SK-N-SH (cell line): ENCODE data around the gene ATG16L1. TPM values are rescaled to one million over a fixed set of nuclear protein-coding genes. Genes with fewer than 3 reads are reported as not detected.
"Not testable (repeated sequence)": the region's sequence is repeated elsewhere in the genome, so short reads cannot be mapped to it uniquely, and the experiment has no call there.

Source experiments
- CTCF ChIA-PET: fragments of 300-600, 350-600 bp; formaldehyde crosslinking; extraction: SDS; loops from one replicate; lab custom pipeline; 2021; lab: Yijun Ruan, JAX
- POLR2A ChIA-PET: fragments of 350-600 bp; sonication (Branson Sonifier 250); formaldehyde crosslinking; extraction: SDS; loops from one replicate; lab custom pipeline; 2020; ENCODE audit warnings: antibody characterized with exemption, inconsistent platforms; lab: Yijun Ruan, JAX
- DNase-seq: peaks from one replicate; pipeline ENCODE4 v3.0.0; 2012
- H2AFZ ChIP-seq: fragments of 200-600 bp; sonication (generic); 2 replicates; pipeline ENCODE4 v1.8.1; 2016; ENCODE audit warnings: antibody characterized with exemption, mild to moderate bottlenecking, low read depth
- H3F3A ChIP-seq: fragments of 200-600 bp; sonication (generic); replicated peaks from 2 replicates; pipeline ENCODE3; 2016; ENCODE audit warnings: antibody characterized with exemption, mild to moderate bottlenecking; ENCODE audit not compliant: insufficient read depth
- H3K27ac ChIP-seq, 2 experiments: fragments of 200-500 bp in 1 of 2; fragments of 200-600 bp in 1 of 2; sonication (Bioruptor generic) in 1 of 2; sonication (generic), shearing (Covaris generic) in 1 of 2; 2 replicates each; pipeline versions ENCODE4 v1.5.1 to v1.6.1; 2014 to 2016; ENCODE audit warnings: low read depth in 2 of 2, inconsistent platforms in 1 of 2, low read length in 1 of 2, mild to moderate bottlenecking in 1 of 2, mixed read lengths in 1 of 2
- H3K27me3 ChIP-seq: fragments of 200-600 bp; sonication (generic), shearing (Covaris generic); 2 replicates; pipeline ENCODE4 v1.6.1; 2016; ENCODE audit warnings: mixed run types; ENCODE audit not compliant: insufficient read depth
- H3K36me3 ChIP-seq, 2 experiments: fragments of 200-500 bp in 1 of 2; fragments of 200-600 bp in 1 of 2; sonication (Bioruptor generic) in 1 of 2; sonication (generic) in 1 of 2; replicated peaks in 1 of 2; 2 replicates each; pipeline versions ENCODE3 to v1.5.1; 2014 to 2016; ENCODE audit warnings: low read length in 1 of 2, mild to moderate bottlenecking in 1 of 2; ENCODE audit not compliant: insufficient read depth in 2 of 2, control insufficient read depth in 1 of 2
- H3K4me1 ChIP-seq, 2 experiments: fragments of 200-500 bp in 1 of 2; fragments of 200-600 bp in 1 of 2; sonication (Bioruptor generic) in 1 of 2; sonication (generic), shearing (Covaris generic) in 1 of 2; 2 replicates each; pipeline versions ENCODE4 v1.5.1 to v1.6.1; 2014 to 2016; ENCODE audit warnings: low read depth in 1 of 2, low read length in 1 of 2, mixed run types in 1 of 2; ENCODE audit not compliant: insufficient read depth in 2 of 2, control insufficient read depth in 1 of 2
- H3K4me2 ChIP-seq: fragments of 200-600 bp; sonication (generic), shearing (Covaris generic); 2 replicates; pipeline ENCODE4 v1.6.1; 2017; ENCODE audit warnings: mixed run types
- H3K4me3 ChIP-seq, 2 experiments: fragments of 200-500 bp in 1 of 2; fragments of 200-600 bp in 1 of 2; sonication (Bioruptor generic) in 1 of 2; sonication (generic), shearing (Covaris generic) in 1 of 2; 2 replicates each; pipeline versions ENCODE4 v1.5.1 to v1.8.1; 2014 to 2016; ENCODE audit warnings: low read depth in 2 of 2, inconsistent platforms in 1 of 2, low read length in 1 of 2, mild to moderate bottlenecking in 1 of 2, mixed read lengths in 1 of 2, moderate library complexity in 1 of 2
- H3K79me2 ChIP-seq: fragments of 200-600 bp; sonication (generic); 2 replicates; pipeline ENCODE4 v1.8.1; 2017; ENCODE audit warnings: mild to moderate bottlenecking; ENCODE audit not compliant: insufficient read depth
- H3K9ac ChIP-seq: fragments of 200-600 bp; sonication (generic); 2 replicates; pipeline ENCODE4 v1.6.1; 2017; ENCODE audit warnings: mixed run types
- H3K9me2 ChIP-seq: fragments of 200-600 bp; sonication (generic); 2 replicates; pipeline ENCODE4 v1.6.1; 2017; ENCODE audit warnings: mixed run types
- H3K9me3 ChIP-seq: fragments of 200-600 bp; sonication (generic); 2 replicates; pipeline ENCODE4 v1.6.1; 2017; ENCODE audit warnings: mixed run types, mild to moderate bottlenecking, moderate library complexity
- H4K20me1 ChIP-seq: fragments of 200-600 bp; sonication (generic); 2 replicates; pipeline ENCODE4 v1.6.1; 2017; ENCODE audit warnings: mild to moderate bottlenecking, mixed run types; ENCODE audit not compliant: insufficient read depth
- EZH2phosphoT487 ChIP-seq: fragments of 200-600 bp; sonication (generic); IDR thresholded peaks from 2 replicates; pipeline ENCODE4 v1.6.1; 2017; ENCODE audit warnings: low read depth, mixed run types, mild to moderate bottlenecking, antibody characterized with exemption, moderate library complexity, borderline replicate concordance
- FOXM1 ChIP-seq: IDR thresholded peaks from 2 replicates; pipeline ENCODE4 v1.4.0; 2012; ENCODE audit warnings: low read depth, mild to moderate bottlenecking
- GABPA ChIP-seq: IDR thresholded peaks from 2 replicates; pipeline ENCODE4 v1.4.0; 2012; ENCODE audit warnings: low read depth, mild to moderate bottlenecking
- JUND ChIP-seq: IDR thresholded peaks from 2 replicates; pipeline ENCODE4 v1.4.0; 2012
- NRF1 ChIP-seq: IDR thresholded peaks from 2 replicates; pipeline ENCODE4 v1.6.1; 2012; ENCODE audit warnings: low read depth, mild to moderate bottlenecking, low read length
- PBX3 ChIP-seq: IDR thresholded peaks from 2 replicates; pipeline ENCODE4; 2012
- RCOR1 ChIP-seq: fragments of 150-350 bp; IDR thresholded peaks from 2 replicates; pipeline ENCODE4 v1.6.1; 2017; ENCODE audit warnings: antibody characterized with exemption, low read length
- RFX5 ChIP-seq: IDR thresholded peaks from 2 replicates; pipeline ENCODE4 v1.6.1; 2012; ENCODE audit warnings: mild to moderate bottlenecking, improper control_type of control experiment, low read length
- SIN3A ChIP-seq: IDR thresholded peaks from 2 replicates; pipeline ENCODE4 v1.6.1; 2012; ENCODE audit warnings: low read depth, mild to moderate bottlenecking, low read length, moderate library complexity, borderline replicate concordance
- SMC3 ChIP-seq: IDR thresholded peaks from 2 replicates; pipeline ENCODE4 v1.6.1; 2012; ENCODE audit warnings: low read depth, low read length, improper control_type of control experiment
- WGBS: methylation state at CpG from one replicate; pipeline ENCODE4 v1.1.6; 2017; ENCODE audit warnings: low lambda C conversion rate; 5-methylcytosine and 5-hydroxymethylcytosine counted together
- polyA plus RNA-seq, 3 experiments: library from polyadenylated mRNA; depleted of rRNA; stranded (reverse); fragments of >200 nt; gene quantifications; 2 replicates each; pipeline ENCODE4 v1.2.3, GENCODE V29; 2012
- TF ChIP-seq, protein P1 (sequence below): IDR thresholded peaks from 2 replicates; pipeline ENCODE4 v1.4.0; 2012; ENCODE audit warnings: low read depth, borderline replicate concordance

Gene ATG16L1
- polyA plus RNA-seq, 1 of the 3 experiments (the other 2 are of a cell fraction), result 22.2 TPM

- no peak overlapping the region for H3K27ac ChIP-seq
- ChIA-PET POLR2A (no interaction called here), CTCF (interaction anchor here (1.0 kb wide), 1 partner anchor 108 kb away, joined by 3 read pairs; no protein-coding TSS in a partner anchor)
- TF ChIP-seq FOXM1, result no peak
- TF ChIP-seq, protein P1, sequence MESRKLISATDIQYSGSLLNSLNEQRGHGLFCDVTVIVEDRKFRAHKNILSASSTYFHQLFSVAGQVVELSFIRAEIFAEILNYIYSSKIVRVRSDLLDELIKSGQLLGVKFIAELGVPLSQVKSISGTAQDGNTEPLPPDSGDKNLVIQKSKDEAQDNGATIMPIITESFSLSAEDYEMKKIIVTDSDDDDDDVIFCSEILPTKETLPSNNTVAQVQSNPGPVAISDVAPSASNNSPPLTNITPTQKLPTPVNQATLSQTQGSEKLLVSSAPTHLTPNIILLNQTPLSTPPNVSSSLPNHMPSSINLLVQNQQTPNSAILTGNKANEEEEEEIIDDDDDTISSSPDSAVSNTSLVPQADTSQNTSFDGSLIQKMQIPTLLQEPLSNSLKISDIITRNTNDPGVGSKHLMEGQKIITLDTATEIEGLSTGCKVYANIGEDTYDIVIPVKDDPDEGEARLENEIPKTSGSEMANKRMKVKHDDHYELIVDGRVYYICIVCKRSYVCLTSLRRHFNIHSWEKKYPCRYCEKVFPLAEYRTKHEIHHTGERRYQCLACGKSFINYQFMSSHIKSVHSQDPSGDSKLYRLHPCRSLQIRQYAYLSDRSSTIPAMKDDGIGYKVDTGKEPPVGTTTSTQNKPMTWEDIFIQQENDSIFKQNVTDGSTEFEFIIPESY, result no peak
- no peaks in the 10 kb centered on the region for H3K36me3 ChIP-seq
- H3K4me2 ChIP-seq, result no peak overlapping the region
- no peak for DNase-seq
- H3K79me2 ChIP-seq, result no peaks in the 10 kb centered on the region
- H3K9me3 ChIP-seq, result no peaks in the 10 kb centered on the region
- no peak overlapping the region for H3K9ac ChIP-seq
- H2AFZ ChIP-seq, result no peak overlapping the region
- no peak overlapping the region for H3K4me3 ChIP-seq
- H3K9me2 ChIP-seq, result no peaks in the 10 kb centered on the region
- H3F3A ChIP-seq, result no peaks in the 10 kb centered on the region
- H4K20me1 ChIP-seq, result no peaks in the 10 kb centered on the region
- 75% methylated on average over 6 of the region's 11 CpGs for WGBS
- no peaks in the 10 kb centered on the region for H3K27me3 ChIP-seq
- H3K4me1 ChIP-seq, result peaks cover 0 to 9% of the 10 kb centered on the region in 2 experiments; a peak in 1 of 4 replicates
Measured at GRCh38 chr2:233334915-233335314, 83.4 kb downstream of the ATG16L1 start.

GRCh38 chr2:233336091-233336490, 84.6 kb downstream of the ATG16L1 start:
- H3F3A ChIP-seq, H4K20me1 ChIP-seq, H3K9me2 ChIP-seq, DNase-seq, H3K27ac ChIP-seq, H3K9ac ChIP-seq, POLR2A ChIA-PET, CTCF ChIA-PET, H3K4me2 ChIP-seq, H3K36me3 ChIP-seq, H3K4me3 ChIP-seq, H3K79me2 ChIP-seq, H3K4me1 ChIP-seq, H3K27me3 ChIP-seq, H3K9me3 ChIP-seq, H2AFZ ChIP-seq: not testable (repeated sequence)
- 89% methylated on average over 13 of the region's 13 CpGs for WGBS

DNA sequence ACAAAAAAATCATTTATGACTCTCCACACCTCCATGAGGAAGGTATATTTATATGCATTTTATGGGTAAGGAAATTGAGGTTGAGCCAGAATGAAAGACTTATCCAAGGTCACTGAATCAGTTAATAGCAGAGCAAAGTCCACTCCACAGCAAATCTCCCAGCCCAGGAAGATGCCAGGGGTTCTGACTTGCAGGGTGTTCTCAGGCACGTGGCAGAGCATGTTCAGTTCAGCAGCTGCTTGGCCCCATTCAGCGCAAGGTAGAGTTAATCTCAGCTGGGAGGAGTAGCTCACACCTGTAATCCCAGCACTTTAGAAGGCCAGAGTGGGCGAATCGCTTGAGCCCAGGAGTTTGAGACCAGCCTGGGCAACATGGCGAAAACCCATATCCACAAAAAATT, 85.1 kb downstream of the ATG16L1 start:
- Histone ChIP-seq H3K4me1 (peaks cover 0 to 9% of the 10 kb centered on the region in 2 experiments; a peak in 1 of 4 replicates), H4K20me1 (no peaks in the 10 kb centered on the region), H3K4me3 (no peak overlapping the region), H3K79me2 (no peaks in the 10 kb centered on the region), H3K9ac (no peak overlapping the region), H2AFZ (no peak overlapping the region), H3K27ac (no peak overlapping the region), H3K36me3 (no peaks in the 10 kb centered on the region), H3K9me2 (no peaks in the 10 kb centered on the region), H3K9me3 (0 out of 2 replicates have a peak, but pooled peaks cover 3% of the 10 kb centered on the region), H3F3A (no peaks in the 10 kb centered on the region), H3K27me3 (no peaks in the 10 kb centered on the region), H3K4me2 (no peak overlapping the region)
- POLR2A ChIA-PET, result no interaction called here
- CTCF ChIA-PET, result interaction anchor here (2.3 kb wide), 1 partner anchor 107 kb away, joined by 18 read pairs; no protein-coding TSS in a partner anchor
- WGBS, result 90% methylated on average over 3 of the region's 5 CpGs
- DNase-seq, result no peak
- no peak for TF ChIP-seq RCOR1
- no peak for TF ChIP-seq GABPA
- TF ChIP-seq SIN3A, result no peak
- TF ChIP-seq SMC3, result no peak
- no peak for TF ChIP-seq EZH2phosphoT487
- no peak for TF ChIP-seq PBX3
- no peak for TF ChIP-seq RFX5
- TF ChIP-seq NRF1, result no peak
- TF ChIP-seq JUND, result no peak
